Stomach (tissue), 9 donors: ENCODE measurements around the gene CALR. TPM values are rescaled to one million over a fixed set of nuclear protein-coding genes. Genes with fewer than 3 reads are reported as not detected.
"Not testable (repeated sequence)": the region's sequence is repeated elsewhere in the genome, so short reads cannot be mapped to it uniquely, and the experiment has no call there.

Source experiments
- DNase-seq, 2 donors: peaks; one replicate each; pipeline versions ENCODE4 v3.0.0 to v3.0.0-alpha.2; 2013 to 2019
- H3K27ac ChIP-seq, 5 donors: fragments of 200-600 bp in 4 of 5; sonication (generic) in 4 of 5; one replicate each; pipeline ENCODE4 v1.5.1; 2013 to 2019; ENCODE audit warnings: mild to moderate bottlenecking in 1 of 5, moderate library complexity in 1 of 5
- H3K27me3 ChIP-seq, 3 donors: fragments of 200-600 bp; sonication (generic); one replicate each; pipeline ENCODE4 v1.5.1; 2017 to 2019; ENCODE audit warnings: mixed run types in 1 of 3
- H3K36me3 ChIP-seq, 4 donors: fragments of 200-600 bp; sonication (generic); 1 replicate in 3 of 4; 2 replicates in 1 of 4; pipeline ENCODE4 v1.5.1; 2016 to 2019
- H3K4me1 ChIP-seq, 4 donors: fragments of 200-600 bp; sonication (generic); one replicate each; pipeline ENCODE4 v1.5.1; 2016 to 2019
- H3K4me3 ChIP-seq, 4 donors: fragments of 200-600 bp; sonication (generic) in 3 of 4; one replicate each; pipeline ENCODE4 v1.5.1; 2016 to 2019; ENCODE audit warnings: mild to moderate bottlenecking in 1 of 4
- H3K9me3 ChIP-seq, 4 donors: fragments of 200-600 bp; sonication (generic); one replicate each; pipeline ENCODE4 v1.5.1; 2016 to 2019
- EP300 ChIP-seq: sonication (generic); formaldehyde crosslinking; IDR thresholded peaks from one replicate; pipeline ENCODE4 v1.6.1; 2017; ENCODE audit warnings: antibody characterized with exemption
- POLR2A ChIP-seq, 4 donors: fragments of 450-650 bp; IDR thresholded peaks; one replicate each; pipeline ENCODE4 v1.6.1; 2016; ENCODE audit warnings: antibody characterized with exemption in 4 of 4, control low read depth in 2 of 4, mild to moderate bottlenecking in 1 of 4, moderate library complexity in 1 of 4
- POLR2AphosphoS5 ChIP-seq, 3 donors: sonication (generic); formaldehyde crosslinking; IDR thresholded peaks; one replicate each; pipeline ENCODE4 v1.6.1; 2016; ENCODE audit warnings: antibody characterized with exemption in 3 of 3
- WGBS, 5 donors: extraction: QIAGEN DNeasy Blood & Tissue Kit in 3 of 5; methylation state at CpG; one replicate each; pipeline versions ENCODE4 v1.1.5 to v1.1.7; 2013 to 2018; 5-methylcytosine and 5-hydroxymethylcytosine counted together
- intact Hi-C: fragments of 100-400 bp; cut with DNase I; formaldehyde crosslinking; loops from one replicate; pipeline ENCODE4 v1.15.1; 2023; ENCODE audit warnings: low total_unique reads
- polyA plus RNA-seq, 3 donors: library from polyadenylated mRNA; stranded (reverse); fragments of 200-250 nt; gene quantifications; one replicate each; pipeline ENCODE4 v1.2.3, GENCODE V29; 2013
- total RNA-seq, 5 donors: library from RNA; depleted of rRNA; stranded (reverse); fragments of >200 nt; gene quantifications; one replicate each; pipeline versions ENCODE4 v1.1.0 to v1.2.3, GENCODE V29; 2014 to 2016
- TF ChIP-seq, protein P1 (sequence below), 7 experiments: fragments of 450-650 bp in 4 of 7; fragments of 200-600 bp in 3 of 7; sonication (generic) in 3 of 7; IDR thresholded peaks; one replicate each; pipeline ENCODE4 v1.5.1; 2016 to 2019; ENCODE audit warnings: antibody characterized with exemption in 7 of 7, control low read depth in 2 of 7, mild to moderate bottlenecking in 1 of 7
- donor health status: healthy with polysubstance abuse.
- donor health status: Bipolar disorder and iron deficiency.
- donor health status: healthy.

The CALR gene
- total and polyA plus RNA-seq, 8 donors: 71.2 to 947 (median 354) TPM

DNA sequence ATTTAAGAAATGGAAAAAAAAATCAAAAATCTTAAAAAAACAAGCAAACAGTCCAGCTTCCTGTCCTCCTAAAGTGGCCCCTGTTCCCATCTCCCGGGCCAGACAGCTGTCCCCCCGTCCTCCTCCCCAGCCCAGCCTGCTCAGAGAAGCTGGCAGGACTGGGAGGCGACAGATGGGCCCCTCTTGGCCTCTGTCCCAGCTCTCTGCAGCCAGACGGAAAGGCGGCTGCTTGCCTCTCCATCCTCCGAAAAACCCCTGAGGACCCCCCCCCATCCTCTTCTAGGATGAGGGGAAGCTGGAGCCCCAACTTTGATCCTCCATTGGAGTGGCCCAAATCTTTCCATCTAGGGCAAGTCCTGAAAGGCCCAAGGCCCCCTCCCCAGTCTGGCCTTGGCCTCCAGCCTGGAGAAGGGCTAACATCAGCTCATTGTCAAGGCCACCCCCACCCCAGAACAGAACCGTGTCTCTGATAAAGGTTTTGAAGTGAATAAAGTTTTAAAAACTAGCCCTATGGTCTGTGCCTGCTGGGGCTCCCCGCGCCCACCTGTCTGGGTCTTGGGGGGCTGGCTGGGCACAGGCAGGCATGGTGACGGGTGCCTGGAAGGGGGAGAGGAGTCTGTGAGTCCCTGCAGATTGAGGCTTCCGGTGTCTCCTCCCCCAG lies 14.9 kb downstream of the CALR start:
- peak overlapping the region in 4 of 5 donors; percentile 56 to 94 (median 63) for H3K27ac ChIP-seq
- intact Hi-C loops: no loop called here
- H3K9me3 ChIP-seq: no peaks in the 10 kb centered on the region
- WGBS, 5 donors: 50 to 61% (median 53%) methylated on average over 11 of the region's 11 CpGs
- H3K27me3 ChIP-seq: no peaks in the 10 kb centered on the region
- DNase-seq: peak in 1 of 2 donors; percentile 78
- peaks cover 34 to 59% (median 48%) of the 10 kb centered on the region in 4 donors for H3K4me1 ChIP-seq
- H3K4me3 ChIP-seq: no peak overlapping the region
- H3K36me3 ChIP-seq: peaks cover 50 to 73% (median 70%) of the 10 kb centered on the region in 4 donors
- TF ChIP-seq, protein P1, sequence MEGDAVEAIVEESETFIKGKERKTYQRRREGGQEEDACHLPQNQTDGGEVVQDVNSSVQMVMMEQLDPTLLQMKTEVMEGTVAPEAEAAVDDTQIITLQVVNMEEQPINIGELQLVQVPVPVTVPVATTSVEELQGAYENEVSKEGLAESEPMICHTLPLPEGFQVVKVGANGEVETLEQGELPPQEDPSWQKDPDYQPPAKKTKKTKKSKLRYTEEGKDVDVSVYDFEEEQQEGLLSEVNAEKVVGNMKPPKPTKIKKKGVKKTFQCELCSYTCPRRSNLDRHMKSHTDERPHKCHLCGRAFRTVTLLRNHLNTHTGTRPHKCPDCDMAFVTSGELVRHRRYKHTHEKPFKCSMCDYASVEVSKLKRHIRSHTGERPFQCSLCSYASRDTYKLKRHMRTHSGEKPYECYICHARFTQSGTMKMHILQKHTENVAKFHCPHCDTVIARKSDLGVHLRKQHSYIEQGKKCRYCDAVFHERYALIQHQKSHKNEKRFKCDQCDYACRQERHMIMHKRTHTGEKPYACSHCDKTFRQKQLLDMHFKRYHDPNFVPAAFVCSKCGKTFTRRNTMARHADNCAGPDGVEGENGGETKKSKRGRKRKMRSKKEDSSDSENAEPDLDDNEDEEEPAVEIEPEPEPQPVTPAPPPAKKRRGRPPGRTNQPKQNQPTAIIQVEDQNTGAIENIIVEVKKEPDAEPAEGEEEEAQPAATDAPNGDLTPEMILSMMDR (IDR thresholded peaks at IDR 0.05): no peak
- no peak for TF ChIP-seq POLR2A (IDR thresholded peaks at IDR 0.05)
- no peak for TF ChIP-seq EP300
- TF ChIP-seq POLR2AphosphoS5 (IDR thresholded peaks at IDR 0.05): no peak

DNA sequence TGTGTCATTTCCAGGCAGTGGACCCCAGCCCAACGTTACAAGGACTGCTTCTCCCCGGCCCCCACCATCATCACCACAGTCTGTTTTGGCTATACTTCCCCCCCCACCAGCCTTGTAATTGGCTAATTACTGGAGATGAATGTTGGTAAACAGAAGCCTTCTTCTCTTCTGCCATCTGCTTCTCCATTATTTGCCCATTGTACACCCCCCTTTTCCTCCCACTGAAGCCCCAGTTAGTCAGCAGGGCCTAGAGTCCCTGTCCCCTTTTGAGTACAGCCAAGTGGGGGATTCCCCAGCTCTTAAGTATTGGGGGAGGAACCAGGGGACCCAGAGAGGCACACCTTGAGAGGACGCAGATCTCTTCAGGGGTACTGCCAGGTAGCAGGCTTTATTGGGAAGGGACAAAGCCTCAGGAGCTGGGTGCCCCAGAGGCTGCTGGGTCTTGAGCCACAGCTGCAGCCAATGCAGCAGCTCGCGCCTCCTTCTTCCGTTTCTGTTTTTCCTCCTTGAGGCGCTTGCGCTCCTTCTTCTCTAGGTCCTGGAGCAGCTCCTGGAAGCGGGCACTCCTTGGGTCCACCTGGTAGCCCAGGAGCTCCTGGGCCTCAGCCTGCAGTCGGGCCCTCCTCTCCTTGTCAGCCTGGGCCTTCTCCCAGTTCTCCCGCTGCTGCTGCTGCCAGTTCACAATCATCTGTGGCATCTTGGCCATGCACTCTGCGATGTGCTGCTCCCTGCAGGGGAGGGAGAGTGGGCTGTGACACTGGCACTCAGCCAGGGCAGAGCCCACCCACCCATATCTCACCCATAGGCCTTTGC lies 15.6 kb downstream of the CALR start:
- intact Hi-C loops: no loop called here
- WGBS, 5 donors: 37 to 51% (median 44%) methylated on average over 6 to 12 of the region's 12 CpGs
- H3K36me3 ChIP-seq: peaks cover 42 to 66% (median 62%) of the 10 kb centered on the region in 4 donors
- TF ChIP-seq EP300: no peak
- TF ChIP-seq POLR2A (IDR thresholded peaks at IDR 0.05): no peak
- TF ChIP-seq, protein P1 (IDR thresholded peaks at IDR 0.05): no peak
- TF ChIP-seq POLR2AphosphoS5 (IDR thresholded peaks at IDR 0.05): no peak
- no peaks in the 10 kb centered on the region for H3K9me3 ChIP-seq
- DNase-seq: no peak
- no peaks in the 10 kb centered on the region for H3K27me3 ChIP-seq
- H3K27ac ChIP-seq: peak overlapping the region in 4 of 5 donors; percentile 56 to 94 (median 63)
- no peak overlapping the region for H3K4me3 ChIP-seq
- peaks cover 33 to 54% (median 47%) of the 10 kb centered on the region in 4 donors for H3K4me1 ChIP-seq

DNA sequence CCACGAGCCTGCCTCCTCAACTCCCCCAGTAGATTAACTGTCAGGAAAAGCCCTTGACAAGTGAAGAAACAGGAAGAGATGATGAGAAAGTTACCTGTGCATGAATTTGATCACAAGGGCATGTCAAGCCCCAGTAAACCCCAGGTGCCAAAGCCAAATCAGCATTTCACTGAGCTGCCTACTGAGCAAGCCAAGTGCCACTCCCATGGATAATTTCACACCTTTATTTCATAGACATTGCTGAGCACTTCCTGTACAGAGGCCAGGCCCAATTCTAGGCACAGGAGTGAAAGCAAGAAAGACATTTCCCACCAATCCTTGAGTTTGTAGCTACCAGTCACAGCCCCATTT lies 16.2 kb downstream of the CALR start:
- Histone ChIP-seq H3K27ac (peak overlapping the region in 3 of 5 donors; percentile 53 to 94 (median 69)), H3K4me3 (no peak overlapping the region), H3K36me3 (peaks cover 36 to 60% (median 57%) of the 10 kb centered on the region in 4 donors), H3K27me3 (no peaks in the 10 kb centered on the region), H3K4me1 (peaks cover 33 to 54% (median 47%) of the 10 kb centered on the region in 4 donors), H3K9me3 (no peaks in the 10 kb centered on the region)
- WGBS, 5 donors: 12 to 35% (median 28%) methylated on average over 1 of the region's 1 CpG
- intact Hi-C loops: no loop called here
- TF ChIP-seq, protein P1 (IDR thresholded peaks at IDR 0.05): no peak
- TF ChIP-seq EP300 (no peak), POLR2AphosphoS5 (IDR thresholded peaks at IDR 0.05) (no peak), POLR2A (IDR thresholded peaks at IDR 0.05) (no peak)
- DNase-seq: no peak

DNA sequence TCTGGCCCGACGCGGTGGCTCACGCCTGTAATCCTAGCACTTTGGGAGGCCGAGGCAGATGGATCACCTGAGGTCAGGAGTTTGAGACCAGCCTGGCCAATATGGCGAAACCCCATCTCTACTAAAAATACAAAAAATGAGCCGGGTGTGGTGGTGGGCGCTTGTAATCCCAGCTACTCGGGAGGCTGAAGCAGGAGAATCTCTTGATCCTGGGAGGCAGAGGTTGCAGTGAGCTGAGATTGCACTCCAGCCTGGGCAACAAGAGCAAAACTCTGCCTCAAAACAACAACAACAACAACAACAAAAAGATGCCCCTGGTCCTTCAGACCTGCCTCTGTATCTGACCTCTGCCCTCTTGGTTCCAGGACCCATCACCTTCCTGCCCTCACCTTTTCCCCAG lies 17.2 kb downstream of the CALR start:
- intact Hi-C loops, H3K27me3 ChIP-seq, DNase-seq, H3K9me3 ChIP-seq: not testable (repeated sequence)
- WGBS, 5 donors: 80 to 89% (median 85%) methylated on average over 9 of the region's 9 CpGs
- Histone ChIP-seq H3K4me3 (peak overlapping the region in 2 of 4 donors; percentile 89 to 100), H3K4me1 (peaks cover 33 to 54% (median 47%) of the 10 kb centered on the region in 4 donors), H3K27ac (peak overlapping the region in 4 of 5 donors; percentile 88 to 95 (median 94)), H3K36me3 (peaks cover 27 to 50% (median 47%) of the 10 kb centered on the region in 4 donors)
